Colonic mucosa (tissue), 4 donors: ENCODE results near the gene TRIM45. TPM values are rescaled to one million over a fixed set of nuclear protein-coding genes. Genes with fewer than 3 reads are reported as not detected.

Experiments used
- DNase-seq: peaks from one replicate; pipeline ENCODE4 v3.0.0-alpha.2; 2020
- H3K27ac ChIP-seq: fragments of 200-600 bp; one replicate; pipeline ENCODE4 v1.8.0; 2021
- H3K27me3 ChIP-seq: fragments of 200-600 bp; one replicate; pipeline ENCODE4 v1.8.0; 2021
- H3K36me3 ChIP-seq: fragments of 200-600 bp; one replicate; pipeline ENCODE4 v1.8.0; 2021
- H3K4me1 ChIP-seq: fragments of 200-600 bp; one replicate; pipeline ENCODE4 v1.8.0; 2021; ENCODE audit warnings: mild to moderate bottlenecking
- H3K4me3 ChIP-seq: fragments of 200-600 bp; one replicate; pipeline ENCODE4 v1.8.0; 2021
- H3K9ac ChIP-seq, 2 donors: one replicate each; pipeline ENCODE4 v1.7.0; 2013; ENCODE audit warnings: control low read depth in 2 of 2, low read depth in 2 of 2, low read length in 2 of 2
- H3K9me3 ChIP-seq: fragments of 200-600 bp; one replicate; pipeline ENCODE4 v1.8.0; 2021
- CTCF ChIP-seq: fragments of 200-600 bp; IDR thresholded peaks from one replicate; pipeline ENCODE4 v1.8.0; 2022; ENCODE audit warnings: antibody characterized with exemption, mild to moderate bottlenecking
- intact Hi-C: fragments of 100-400 bp; cut with DNase I; formaldehyde crosslinking; loops from one replicate; pipeline ENCODE4 v1.14.1; 2022
- total RNA-seq, 2 donors: library from RNA; stranded (reverse); fragmentation: NEBNext Ultra II Directional in 1 of 2; extraction: Animal tissue kit (Norgen Biotek cat#: 25700) in 1 of 2; gene quantifications; one replicate each; pipeline ENCODE4 v1.2.1, GENCODE V29; 2021
- donor health status: healthy.
- donor health status: DM: no; HTN: no; CAD: no.
- donor health status: DM: no; HTN: no; CAD: no.

Gene TRIM45
- total RNA-seq, 2 donors from 2014 or later = 1.2 to 4.1 TPM

GRCh38 chr1:117146575-117147340 lies 25.2 kb upstream of the TRIM45 start:
- Histone ChIP-seq H3K9ac (no peak overlapping the region), H3K4me1 (no peaks in the 10 kb centered on the region), H3K9me3 (no peaks in the 10 kb centered on the region), H3K27me3 (no peaks in the 10 kb centered on the region), H3K36me3 (no peaks in the 10 kb centered on the region), H3K27ac (no peak overlapping the region), H3K4me3 (no peak overlapping the region)
- no peak for TF ChIP-seq CTCF
- DNase-seq = no peak
- intact Hi-C loops = no loop called here

- no peaks in the 10 kb centered on the region for H3K27me3 ChIP-seq
- no peaks in the 10 kb centered on the region for H3K36me3 ChIP-seq
- H3K4me1 ChIP-seq = no peaks in the 10 kb centered on the region
- H3K27ac ChIP-seq = no peak overlapping the region
- H3K9ac ChIP-seq = no peak overlapping the region
- no peak for DNase-seq
- TF ChIP-seq CTCF = no peak
- H3K9me3 ChIP-seq = no peaks in the 10 kb centered on the region
- no peak overlapping the region for H3K4me3 ChIP-seq
- intact Hi-C loops = no loop called here
Observed at GRCh38 chr1:117146072-117146471, 24.5 kb upstream of the TRIM45 start.

GRCh38 chr1:117143871-117144270 lies 22.3 kb upstream of the TRIM45 start:
- no peak for TF ChIP-seq CTCF
- intact Hi-C loops = no loop called here
- H3K27me3 ChIP-seq = no peaks in the 10 kb centered on the region
- no peaks in the 10 kb centered on the region for H3K4me1 ChIP-seq
- H3K36me3 ChIP-seq = no peaks in the 10 kb centered on the region
- no peaks in the 10 kb centered on the region for H3K9me3 ChIP-seq
- H3K27ac ChIP-seq = no peak overlapping the region
- H3K4me3 ChIP-seq = no peak overlapping the region
- DNase-seq = no peak
- H3K9ac ChIP-seq = no peak overlapping the region

GRCh38 chr1:117143172-117143571 lies 21.6 kb upstream of the TRIM45 start:
- no peak overlapping the region for H3K27ac ChIP-seq
- no peak for DNase-seq
- H3K4me1 ChIP-seq = no peaks in the 10 kb centered on the region
- no peaks in the 10 kb centered on the region for H3K27me3 ChIP-seq
- no peak for TF ChIP-seq CTCF
- H3K9me3 ChIP-seq = no peaks in the 10 kb centered on the region
- no peak overlapping the region for H3K4me3 ChIP-seq
- no peaks in the 10 kb centered on the region for H3K36me3 ChIP-seq
- intact Hi-C loops = no loop called here
- H3K9ac ChIP-seq = no peak overlapping the region

GRCh38 chr1:117142200-117142599 lies 20.7 kb upstream of the TRIM45 start:
- Histone ChIP-seq H3K36me3 (no peaks in the 10 kb centered on the region), H3K4me1 (no peaks in the 10 kb centered on the region), H3K4me3 (no peak overlapping the region), H3K9me3 (no peaks in the 10 kb centered on the region), H3K9ac (no peak overlapping the region), H3K27me3 (no peaks in the 10 kb centered on the region), H3K27ac (no peak overlapping the region)
- intact Hi-C loops = no loop called here
- DNase-seq = no peak
- no peak for TF ChIP-seq CTCF
